ENCODE results near the gene ARHGDIG. TPM values are rescaled to one million over a fixed set of nuclear protein-coding genes. Genes with fewer than 3 reads are reported as not detected.

ARHGDIG gene
- polyA plus RNA-seq, 1 experiment, result 0.22 TPM

GRCh38 chr16:263182-263774 lies 17.1 kb upstream of the ARHGDIG start:
- CTCF ChIA-PET, result no interaction called here
- no peak overlapping the region for H3K4me3 ChIP-seq (ENCODE audit: low read depth, low read length)
- H3K36me3 ChIP-seq (ENCODE audit: control insufficient read depth, insufficient read depth, low read length), result peaks cover 13% of the 10 kb centered on the region
- no peak for DNase-seq (ENCODE audit: low read depth)
- TF ChIP-seq, protein P1, sequence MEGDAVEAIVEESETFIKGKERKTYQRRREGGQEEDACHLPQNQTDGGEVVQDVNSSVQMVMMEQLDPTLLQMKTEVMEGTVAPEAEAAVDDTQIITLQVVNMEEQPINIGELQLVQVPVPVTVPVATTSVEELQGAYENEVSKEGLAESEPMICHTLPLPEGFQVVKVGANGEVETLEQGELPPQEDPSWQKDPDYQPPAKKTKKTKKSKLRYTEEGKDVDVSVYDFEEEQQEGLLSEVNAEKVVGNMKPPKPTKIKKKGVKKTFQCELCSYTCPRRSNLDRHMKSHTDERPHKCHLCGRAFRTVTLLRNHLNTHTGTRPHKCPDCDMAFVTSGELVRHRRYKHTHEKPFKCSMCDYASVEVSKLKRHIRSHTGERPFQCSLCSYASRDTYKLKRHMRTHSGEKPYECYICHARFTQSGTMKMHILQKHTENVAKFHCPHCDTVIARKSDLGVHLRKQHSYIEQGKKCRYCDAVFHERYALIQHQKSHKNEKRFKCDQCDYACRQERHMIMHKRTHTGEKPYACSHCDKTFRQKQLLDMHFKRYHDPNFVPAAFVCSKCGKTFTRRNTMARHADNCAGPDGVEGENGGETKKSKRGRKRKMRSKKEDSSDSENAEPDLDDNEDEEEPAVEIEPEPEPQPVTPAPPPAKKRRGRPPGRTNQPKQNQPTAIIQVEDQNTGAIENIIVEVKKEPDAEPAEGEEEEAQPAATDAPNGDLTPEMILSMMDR (IDR thresholded peaks at IDR 0.05; ENCODE audit: insufficient read depth, low read depth, low read length), result no peak
- POLR2A ChIA-PET, result interaction anchor here (0.6 kb wide), 1 partner anchor 255 kb away, joined by 3 read pairs; no protein-coding TSS in a partner anchor
- no peaks in the 10 kb centered on the region for H3K27me3 ChIP-seq (ENCODE audit: control insufficient read depth, insufficient read depth, low read length)

- peaks cover 13% of the 10 kb centered on the region for H3K36me3 ChIP-seq (ENCODE audit: control insufficient read depth, insufficient read depth, low read length)
- POLR2A ChIA-PET, result no interaction called here
- CTCF ChIA-PET, result no interaction called here
- TF ChIP-seq, protein P1 (IDR thresholded peaks at IDR 0.05; ENCODE audit: insufficient read depth, low read depth, low read length), result no peak
- H3K4me3 ChIP-seq (ENCODE audit: low read depth, low read length), result no peak overlapping the region
- no peaks in the 10 kb centered on the region for H3K27me3 ChIP-seq (ENCODE audit: control insufficient read depth, insufficient read depth, low read length)
- no peak for DNase-seq (ENCODE audit: low read depth)
These were observed 16.4 kb upstream of the ARHGDIG start for GRCh38 chr16:263944-264343.

DNA sequence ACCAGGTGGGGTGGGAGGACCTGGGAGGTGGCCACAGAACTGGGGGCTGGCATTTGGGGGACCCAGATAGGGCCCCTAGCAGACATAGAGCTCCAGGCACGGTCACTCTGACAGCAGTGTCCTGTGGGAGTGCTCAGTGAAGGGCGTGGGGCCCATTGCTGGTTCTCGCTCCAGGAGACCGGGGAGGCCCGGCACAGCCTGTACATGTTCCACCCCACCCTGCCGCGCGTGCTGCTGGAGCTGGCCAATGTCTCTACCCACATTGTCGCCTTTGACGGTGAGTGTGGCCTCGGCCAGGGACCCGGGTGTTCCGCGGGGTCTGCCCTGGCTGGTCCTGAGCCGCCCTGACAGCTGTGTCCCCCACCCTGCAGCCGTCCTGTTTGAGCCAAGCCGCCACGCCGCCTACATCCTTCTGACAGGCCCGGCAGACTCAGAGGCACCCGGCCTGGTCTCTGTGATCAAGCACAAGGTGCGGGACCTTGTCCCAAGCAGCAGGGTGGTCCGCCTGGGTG lies 15.9 kb upstream of the ARHGDIG start:
- Histone ChIP-seq H3K4me3 (ENCODE audit: low read depth, low read length) (no peak overlapping the region), H3K36me3 (ENCODE audit: control insufficient read depth, insufficient read depth, low read length) (peaks cover 13% of the 10 kb centered on the region), H3K27me3 (ENCODE audit: control insufficient read depth, insufficient read depth, low read length) (no peaks in the 10 kb centered on the region)
- CTCF ChIA-PET, result no interaction called here
- DNase-seq (ENCODE audit: low read depth), result no peak
- POLR2A ChIA-PET, result no interaction called here
- TF ChIP-seq, protein P1 (IDR thresholded peaks at IDR 0.05; ENCODE audit: insufficient read depth, low read depth, low read length), result no peak

- no peak for DNase-seq (ENCODE audit: low read depth)
- no peaks in the 10 kb centered on the region for H3K27me3 ChIP-seq (ENCODE audit: control insufficient read depth, insufficient read depth, low read length)
- CTCF ChIA-PET, result no interaction called here
- POLR2A ChIA-PET, result no interaction called here
- H3K4me3 ChIP-seq (ENCODE audit: low read depth, low read length), result no peak overlapping the region
- TF ChIP-seq, protein P1 (IDR thresholded peaks at IDR 0.05; ENCODE audit: insufficient read depth, low read depth, low read length), result no peak
- peaks cover 11% of the 10 kb centered on the region for H3K36me3 ChIP-seq (ENCODE audit: control insufficient read depth, insufficient read depth, low read length)
These were observed 15.3 kb upstream of the ARHGDIG start for GRCh38 chr16:265002-265529.

GRCh38 chr16:265711-266110 lies 14.7 kb upstream of the ARHGDIG start:
- Histone ChIP-seq H3K36me3 (ENCODE audit: control insufficient read depth, insufficient read depth, low read length) (peaks cover 7% of the 10 kb centered on the region), H3K27me3 (ENCODE audit: control insufficient read depth, insufficient read depth, low read length) (no peaks in the 10 kb centered on the region), H3K4me3 (ENCODE audit: low read depth, low read length) (no peak overlapping the region)
- ChIA-PET POLR2A (no interaction called here), CTCF (no interaction called here)
- TF ChIP-seq, protein P1 (IDR thresholded peaks at IDR 0.05; ENCODE audit: insufficient read depth, low read depth, low read length), result no peak
- DNase-seq (ENCODE audit: low read depth), result no peak

Data from BJ (cell line).